Ramos (cell line): Measurements from ENCODE around the gene WDFY3.

Source experiments
- in situ Hi-C: fragments of 300-500 bp; cut with MboI; formaldehyde crosslinking; loops from one replicate; pipeline ENCODE4 v1.14.3; 2022; ENCODE audit warnings: low sequenced_read_pairs; ENCODE audit not compliant: unreplicated experiment

WDFY3 gene

GRCh38 chr4:84647312-84647884 lies 319.1 kb downstream of the WDFY3 start:
- in situ Hi-C loops = no loop called here

GRCh38 chr4:84644087-84644486 lies 322.4 kb downstream of the WDFY3 start:
- in situ Hi-C loops = no loop called here

- in situ Hi-C loops = no loop called here
These were observed 327.3 kb downstream of the WDFY3 start for GRCh38 chr4:84639145-84639544.

GRCh38 chr4:84638092-84638491 lies 328.4 kb downstream of the WDFY3 start:
- in situ Hi-C loops = no loop called here

GRCh38 chr4:84634961-84635360 lies 331.5 kb downstream of the WDFY3 start:
- in situ Hi-C loops = no loop called here

GRCh38 chr4:84632092-84632491 lies 334.4 kb downstream of the WDFY3 start:
- in situ Hi-C loops = no loop called here

- in situ Hi-C loops = no loop called here
These were observed 334.9 kb downstream of the WDFY3 start for GRCh38 chr4:84631573-84631972.

GRCh38 chr4:84626673-84627072 lies 339.8 kb downstream of the WDFY3 start:
- in situ Hi-C loops = no loop called here

GRCh38 chr4:84623661-84624060 lies 342.8 kb downstream of the WDFY3 start:
- in situ Hi-C loops = no loop called here

GRCh38 chr4:84622959-84623358 lies 343.5 kb downstream of the WDFY3 start:
- in situ Hi-C loops = no loop called here
